Measurements from ENCODE around the gene ENAM.

DNA sequence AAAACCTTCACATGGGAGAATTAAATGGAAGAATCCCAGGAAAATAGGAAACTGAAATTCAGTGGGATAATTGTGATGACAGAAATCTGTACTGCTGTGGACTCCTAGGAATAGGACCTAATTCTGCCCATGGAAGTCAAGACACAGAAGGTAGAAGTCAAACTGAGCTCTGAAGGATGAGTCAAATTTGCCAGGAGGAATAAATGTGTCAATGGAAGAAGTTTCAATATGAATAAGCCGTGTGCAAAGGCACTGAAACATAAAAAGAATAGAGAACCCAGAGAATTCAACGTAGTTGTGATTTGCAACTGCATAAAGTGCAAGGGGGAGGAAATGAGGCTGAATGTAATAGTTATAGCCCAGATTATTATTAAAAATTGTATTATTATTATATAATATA is 11.6 kb downstream of the ENAM start:
- TF ChIP-seq JUNB (IDR thresholded peaks at IDR 0.05; ENCODE audit: unreplicated experiment) (no peak), ZNF331 (CRISPR knock-in tag; IDR thresholded peaks at IDR 0.05; ENCODE audit: low read depth) (no peak)
- TF ChIP-seq, protein P1, sequence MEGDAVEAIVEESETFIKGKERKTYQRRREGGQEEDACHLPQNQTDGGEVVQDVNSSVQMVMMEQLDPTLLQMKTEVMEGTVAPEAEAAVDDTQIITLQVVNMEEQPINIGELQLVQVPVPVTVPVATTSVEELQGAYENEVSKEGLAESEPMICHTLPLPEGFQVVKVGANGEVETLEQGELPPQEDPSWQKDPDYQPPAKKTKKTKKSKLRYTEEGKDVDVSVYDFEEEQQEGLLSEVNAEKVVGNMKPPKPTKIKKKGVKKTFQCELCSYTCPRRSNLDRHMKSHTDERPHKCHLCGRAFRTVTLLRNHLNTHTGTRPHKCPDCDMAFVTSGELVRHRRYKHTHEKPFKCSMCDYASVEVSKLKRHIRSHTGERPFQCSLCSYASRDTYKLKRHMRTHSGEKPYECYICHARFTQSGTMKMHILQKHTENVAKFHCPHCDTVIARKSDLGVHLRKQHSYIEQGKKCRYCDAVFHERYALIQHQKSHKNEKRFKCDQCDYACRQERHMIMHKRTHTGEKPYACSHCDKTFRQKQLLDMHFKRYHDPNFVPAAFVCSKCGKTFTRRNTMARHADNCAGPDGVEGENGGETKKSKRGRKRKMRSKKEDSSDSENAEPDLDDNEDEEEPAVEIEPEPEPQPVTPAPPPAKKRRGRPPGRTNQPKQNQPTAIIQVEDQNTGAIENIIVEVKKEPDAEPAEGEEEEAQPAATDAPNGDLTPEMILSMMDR (conservative IDR thresholded peaks at IDR 0.05; ENCODE audit: low read depth in 2 of 2), result no peak
- TF ChIP-seq, protein P2, sequence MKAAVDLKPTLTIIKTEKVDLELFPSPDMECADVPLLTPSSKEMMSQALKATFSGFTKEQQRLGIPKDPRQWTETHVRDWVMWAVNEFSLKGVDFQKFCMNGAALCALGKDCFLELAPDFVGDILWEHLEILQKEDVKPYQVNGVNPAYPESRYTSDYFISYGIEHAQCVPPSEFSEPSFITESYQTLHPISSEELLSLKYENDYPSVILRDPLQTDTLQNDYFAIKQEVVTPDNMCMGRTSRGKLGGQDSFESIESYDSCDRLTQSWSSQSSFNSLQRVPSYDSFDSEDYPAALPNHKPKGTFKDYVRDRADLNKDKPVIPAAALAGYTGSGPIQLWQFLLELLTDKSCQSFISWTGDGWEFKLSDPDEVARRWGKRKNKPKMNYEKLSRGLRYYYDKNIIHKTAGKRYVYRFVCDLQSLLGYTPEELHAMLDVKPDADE (IDR thresholded peaks at IDR 0.05), result no peak
- TF ChIP-seq, protein P3, sequence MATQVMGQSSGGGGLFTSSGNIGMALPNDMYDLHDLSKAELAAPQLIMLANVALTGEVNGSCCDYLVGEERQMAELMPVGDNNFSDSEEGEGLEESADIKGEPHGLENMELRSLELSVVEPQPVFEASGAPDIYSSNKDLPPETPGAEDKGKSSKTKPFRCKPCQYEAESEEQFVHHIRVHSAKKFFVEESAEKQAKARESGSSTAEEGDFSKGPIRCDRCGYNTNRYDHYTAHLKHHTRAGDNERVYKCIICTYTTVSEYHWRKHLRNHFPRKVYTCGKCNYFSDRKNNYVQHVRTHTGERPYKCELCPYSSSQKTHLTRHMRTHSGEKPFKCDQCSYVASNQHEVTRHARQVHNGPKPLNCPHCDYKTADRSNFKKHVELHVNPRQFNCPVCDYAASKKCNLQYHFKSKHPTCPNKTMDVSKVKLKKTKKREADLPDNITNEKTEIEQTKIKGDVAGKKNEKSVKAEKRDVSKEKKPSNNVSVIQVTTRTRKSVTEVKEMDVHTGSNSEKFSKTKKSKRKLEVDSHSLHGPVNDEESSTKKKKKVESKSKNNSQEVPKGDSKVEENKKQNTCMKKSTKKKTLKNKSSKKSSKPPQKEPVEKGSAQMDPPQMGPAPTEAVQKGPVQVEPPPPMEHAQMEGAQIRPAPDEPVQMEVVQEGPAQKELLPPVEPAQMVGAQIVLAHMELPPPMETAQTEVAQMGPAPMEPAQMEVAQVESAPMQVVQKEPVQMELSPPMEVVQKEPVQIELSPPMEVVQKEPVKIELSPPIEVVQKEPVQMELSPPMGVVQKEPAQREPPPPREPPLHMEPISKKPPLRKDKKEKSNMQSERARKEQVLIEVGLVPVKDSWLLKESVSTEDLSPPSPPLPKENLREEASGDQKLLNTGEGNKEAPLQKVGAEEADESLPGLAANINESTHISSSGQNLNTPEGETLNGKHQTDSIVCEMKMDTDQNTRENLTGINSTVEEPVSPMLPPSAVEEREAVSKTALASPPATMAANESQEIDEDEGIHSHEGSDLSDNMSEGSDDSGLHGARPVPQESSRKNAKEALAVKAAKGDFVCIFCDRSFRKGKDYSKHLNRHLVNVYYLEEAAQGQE (IDR thresholded peaks at IDR 0.05; ENCODE audit: unreplicated experiment), result no peak
